Measurements from ENCODE around the gene NSD2. TPM values are rescaled to one million over a fixed set of nuclear protein-coding genes. Genes with fewer than 3 reads are reported as not detected.

The NSD2 gene
- total and polyA plus RNA-seq, 9 of the 15 experiments (the other 6 are each of a cell fraction or from before 2014, with no cell fraction given), result 6.4 to 126 (median 58.8) TPM

DNA sequence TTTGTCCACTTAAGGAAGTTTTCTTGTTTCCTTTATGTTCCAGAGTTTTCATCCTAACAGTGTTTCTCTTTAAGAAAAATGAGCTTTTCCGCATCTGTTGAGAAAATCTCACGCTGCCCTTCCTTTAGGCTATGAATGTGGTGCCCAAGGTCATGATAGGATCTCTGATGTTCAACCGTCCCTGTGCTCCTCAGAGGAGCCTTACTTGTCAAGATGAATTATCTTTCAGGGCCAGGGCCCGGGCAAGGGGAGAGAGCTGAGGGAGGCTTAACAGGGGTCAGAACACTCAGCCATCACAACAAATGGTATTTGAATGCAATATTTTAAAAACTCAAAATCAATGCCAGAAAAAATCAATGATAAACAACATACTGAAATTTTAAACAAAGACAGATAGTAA lies 143.8 kb downstream of the NSD2 start:
- Histone ChIP-seq H3K9ac (ENCODE audit: insufficient read depth in 1 of 2, low read depth in 2 of 2, low read length in 2 of 2) (no peak overlapping the region), H3K36me3 (ENCODE audit: control insufficient read depth, insufficient read depth, low read length) (no peaks in the 10 kb centered on the region), H3K4me1 (replicated peaks in 1 of 2; ENCODE audit: control insufficient read depth in 2 of 2, insufficient read depth in 2 of 2, low read length in 2 of 2) (peaks cover 11 to 28% of the 10 kb centered on the region in 2 experiments), H3K4me2 (ENCODE audit: insufficient read depth, low read length) (no peak overlapping the region), H3K27ac (ENCODE audit: extremely low read depth, low read depth, low read length) (no peak overlapping the region), H3K9me3 (replicated peaks; ENCODE audit: control insufficient read depth, insufficient read depth, low read depth, low read length) (no peaks in the 10 kb centered on the region), H2AFZ (ENCODE audit: low read depth, low read length) (0 out of 2 replicates have a peak overlapping the region, but pooled peaks have one; percentile 34), H3K27me3 (ENCODE audit: control insufficient read depth in 2 of 2, insufficient read depth in 2 of 2, low read length in 2 of 2) (no peaks in the 10 kb centered on the region), H4K20me1 (replicated peaks; ENCODE audit: control insufficient read depth, insufficient read depth, low read length) (no peaks in the 10 kb centered on the region), H3K79me2 (ENCODE audit: control insufficient read depth, insufficient read depth, low read length) (no peaks in the 10 kb centered on the region), H3K4me3 (no peak overlapping the region), H3K9me1 (ENCODE audit: control insufficient read depth, insufficient read depth, low read length) (no peaks in the 10 kb centered on the region)
- in situ Hi-C loops (cut with MboI), result no loop called here
- DNase-seq (ENCODE audit: extremely low read depth in 1 of 4, low spot score in 3 of 4) (peak in 1 of 4 experiments; percentile 24), FAIRE-seq (no peak), ATAC-seq (peak; percentile 41; the same call in 1 of the 3 replicates)
- WGBS (ENCODE audit: insufficient coverage, low coverage, missing lambda C conversion rate), result 5% methylated on average over 4 of the region's 4 CpGs
- no TSS peak for BruUV-seq (replicated peaks)
- intact Hi-C loops (cut with micrococcal nuclease), result no loop called here
- POLR2A ChIA-PET, result no interaction called here
- CTCF ChIA-PET (ENCODE audit: low intra/inter-chr PET ratio), result no interaction called here
- no peak for TF ChIP-seq SMC3 (conservative IDR thresholded peaks at IDR 0.05; ENCODE audit: insufficient read depth, low read depth, low read length)
- no peak for TF ChIP-seq SMARCA5 (IDR thresholded peaks at IDR 0.05)
- no peak for TF ChIP-seq ZNF77 (CRISPR knock-in tag; IDR thresholded peaks at IDR 0.05)
- no peak for TF ChIP-seq CBFB (CRISPR knock-in tag; IDR thresholded peaks at IDR 0.05)
- TF ChIP-seq SREBF1 (IDR thresholded peaks at IDR 0.05; ENCODE audit: borderline replicate concordance, low read depth, low read length), result no peak
- TF ChIP-seq, protein P1, sequence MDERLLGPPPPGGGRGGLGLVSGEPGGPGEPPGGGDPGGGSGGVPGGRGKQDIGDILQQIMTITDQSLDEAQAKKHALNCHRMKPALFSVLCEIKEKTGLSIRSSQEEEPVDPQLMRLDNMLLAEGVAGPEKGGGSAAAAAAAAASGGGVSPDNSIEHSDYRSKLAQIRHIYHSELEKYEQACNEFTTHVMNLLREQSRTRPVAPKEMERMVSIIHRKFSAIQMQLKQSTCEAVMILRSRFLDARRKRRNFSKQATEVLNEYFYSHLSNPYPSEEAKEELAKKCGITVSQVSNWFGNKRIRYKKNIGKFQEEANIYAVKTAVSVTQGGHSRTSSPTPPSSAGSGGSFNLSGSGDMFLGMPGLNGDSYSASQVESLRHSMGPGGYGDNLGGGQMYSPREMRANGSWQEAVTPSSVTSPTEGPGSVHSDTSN (CRISPR knock-in tag; IDR thresholded peaks at IDR 0.05; ENCODE audit: low read depth), result no peak
- TF ChIP-seq, protein P1 (tag; conservative IDR thresholded peaks at IDR 0.05; ENCODE audit: low read depth), result peak; percentile 76
- TF ChIP-seq ZEB2 (IDR thresholded peaks at IDR 0.05), result no peak
- TF ChIP-seq NR3C1 (CRISPR knock-in tag; IDR thresholded peaks at IDR 0.05), result no peak
- TF ChIP-seq PHTF2 (CRISPR knock-in tag; IDR thresholded peaks at IDR 0.05), result no peak
- no peak for TF ChIP-seq KLF16 (IDR thresholded peaks at IDR 0.05)
- TF ChIP-seq SMARCA4 (IDR thresholded peaks at IDR 0.05), result no peak
- TF ChIP-seq ZNF217 (CRISPR knock-in tag; IDR thresholded peaks at IDR 0.05), result no peak
- peak; percentile 90 for TF ChIP-seq MECOM (CRISPR knock-in tag; IDR thresholded peaks at IDR 0.05)
- no peak for TF ChIP-seq LEF1 (IDR thresholded peaks at IDR 0.05)
- no peak for TF ChIP-seq UBTF (IDR thresholded peaks at IDR 0.05; ENCODE audit: borderline replicate concordance in 1 of 2, low read depth in 2 of 2, low read length in 2 of 2)
- TF ChIP-seq, protein P2, sequence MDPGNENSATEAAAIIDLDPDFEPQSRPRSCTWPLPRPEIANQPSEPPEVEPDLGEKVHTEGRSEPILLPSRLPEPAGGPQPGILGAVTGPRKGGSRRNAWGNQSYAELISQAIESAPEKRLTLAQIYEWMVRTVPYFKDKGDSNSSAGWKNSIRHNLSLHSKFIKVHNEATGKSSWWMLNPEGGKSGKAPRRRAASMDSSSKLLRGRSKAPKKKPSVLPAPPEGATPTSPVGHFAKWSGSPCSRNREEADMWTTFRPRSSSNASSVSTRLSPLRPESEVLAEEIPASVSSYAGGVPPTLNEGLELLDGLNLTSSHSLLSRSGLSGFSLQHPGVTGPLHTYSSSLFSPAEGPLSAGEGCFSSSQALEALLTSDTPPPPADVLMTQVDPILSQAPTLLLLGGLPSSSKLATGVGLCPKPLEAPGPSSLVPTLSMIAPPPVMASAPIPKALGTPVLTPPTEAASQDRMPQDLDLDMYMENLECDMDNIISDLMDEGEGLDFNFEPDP (CRISPR knock-in tag; IDR thresholded peaks at IDR 0.05), result no peak
- no peak for TF ChIP-seq POLR2G (IDR thresholded peaks at IDR 0.05; ENCODE audit: low read depth, low read length)
- TF ChIP-seq CTBP1 (IDR thresholded peaks at IDR 0.05; ENCODE audit: borderline replicate concordance), result 0 out of 2 replicates have a peak, but pooled peaks have one; percentile 13
- TF ChIP-seq TRIM28 (IDR thresholded peaks at IDR 0.05), result no peak
- no peak for TF ChIP-seq ZNF668 (CRISPR knock-in tag; IDR thresholded peaks at IDR 0.05)

All from K562 (cell line).